Activated CD8-positive, alpha-beta T cell treated with anti-CD3 and anti-CD28 coated beads for 36 hours (primary cell): ENCODE data around the gene RBMS3. TPM values are rescaled to one million over a fixed set of nuclear protein-coding genes. Genes with fewer than 3 reads are reported as not detected.

Experiments used
- ATAC-seq: fragments of 200-7000 bp; cut with Tn5 transposase; one replicate; pipeline ENCODE4 v1.10.0; 2021; ENCODE audit warnings: mild to moderate bottlenecking, moderate library complexity
- CTCF ChIA-PET: fragments of 350-600 bp; sonication (Branson Sonifier 250); formaldehyde crosslinking; loops from one replicate; lab custom pipeline; 2021; ENCODE audit warnings: antibody characterized with exemption; lab: Charles Lee
- POLR2A ChIA-PET: fragments of 350-600 bp; sonication (Branson Sonifier 250); formaldehyde crosslinking; loops from one replicate; lab custom pipeline; 2021; ENCODE audit warnings: antibody characterized with exemption; lab: Charles Lee
- DNase-seq: peaks from one replicate; pipeline ENCODE4 v3.0.0-alpha.2; 2020
- H3K27ac Mint-ChIP-seq: one replicate; pipeline ENCODE4 v1.8.0; 2021; ENCODE audit warnings: mild to moderate bottlenecking, mixed read lengths
- H3K27me3 Mint-ChIP-seq: one replicate; pipeline ENCODE4 v1.8.0; 2021; ENCODE audit warnings: mixed read lengths
- H3K36me3 Mint-ChIP-seq: one replicate; pipeline ENCODE4 v1.8.0; 2021; ENCODE audit warnings: low read depth, mixed read lengths
- H3K4me1 Mint-ChIP-seq: one replicate; pipeline ENCODE4 v1.8.0; 2021; ENCODE audit warnings: low read depth, mixed read lengths
- H3K4me3 Mint-ChIP-seq: one replicate; pipeline ENCODE4 v1.8.0; 2021; ENCODE audit warnings: mild to moderate bottlenecking, moderate library complexity, mixed read lengths
- H3K9me3 Mint-ChIP-seq: one replicate; pipeline ENCODE4 v1.8.0; 2021; ENCODE audit warnings: mixed read lengths
- intact Hi-C: fragments of 100-400 bp; cut with micrococcal nuclease; formaldehyde crosslinking; loops from one replicate; pipeline ENCODE4 v1.10.0; 2022
- total RNA-seq, 2 experiments: library from RNA; stranded (reverse); gene quantifications; one replicate each; pipeline ENCODE4 v1.2.3, GENCODE V29; 2021
- TF ChIP-seq, protein P1 (sequence below): fragments of 200-600 bp; IDR thresholded peaks from one replicate; pipeline ENCODE4 v1.8.0; 2022; ENCODE audit warnings: antibody characterized with exemption, mild to moderate bottlenecking

The RBMS3 gene
- total RNA-seq, 2 experiments from 2014 or later, result 2.3 to 2.8 TPM

DNA sequence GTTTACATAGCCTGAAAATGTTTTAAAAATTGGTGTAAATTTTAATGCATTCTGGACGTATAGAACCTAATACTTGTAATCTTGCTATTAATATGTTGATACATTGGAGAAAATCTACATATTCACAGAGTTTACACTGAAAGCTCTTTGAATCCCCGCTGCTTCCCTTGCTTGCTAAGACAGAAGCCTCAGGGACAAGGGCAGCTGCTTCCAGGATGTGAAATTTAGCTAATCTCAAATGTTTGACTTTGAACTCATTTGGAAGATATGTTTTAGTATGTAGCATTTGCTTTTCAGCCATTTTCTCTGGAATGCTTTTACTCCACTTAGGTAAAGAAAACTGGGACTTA is 172.0 kb downstream of the RBMS3 start:
- no peaks in the 10 kb centered on the region for H3K4me1 Mint-ChIP-seq
- DNase-seq (no peak), ATAC-seq (no peak)
- TF ChIP-seq, protein P1, sequence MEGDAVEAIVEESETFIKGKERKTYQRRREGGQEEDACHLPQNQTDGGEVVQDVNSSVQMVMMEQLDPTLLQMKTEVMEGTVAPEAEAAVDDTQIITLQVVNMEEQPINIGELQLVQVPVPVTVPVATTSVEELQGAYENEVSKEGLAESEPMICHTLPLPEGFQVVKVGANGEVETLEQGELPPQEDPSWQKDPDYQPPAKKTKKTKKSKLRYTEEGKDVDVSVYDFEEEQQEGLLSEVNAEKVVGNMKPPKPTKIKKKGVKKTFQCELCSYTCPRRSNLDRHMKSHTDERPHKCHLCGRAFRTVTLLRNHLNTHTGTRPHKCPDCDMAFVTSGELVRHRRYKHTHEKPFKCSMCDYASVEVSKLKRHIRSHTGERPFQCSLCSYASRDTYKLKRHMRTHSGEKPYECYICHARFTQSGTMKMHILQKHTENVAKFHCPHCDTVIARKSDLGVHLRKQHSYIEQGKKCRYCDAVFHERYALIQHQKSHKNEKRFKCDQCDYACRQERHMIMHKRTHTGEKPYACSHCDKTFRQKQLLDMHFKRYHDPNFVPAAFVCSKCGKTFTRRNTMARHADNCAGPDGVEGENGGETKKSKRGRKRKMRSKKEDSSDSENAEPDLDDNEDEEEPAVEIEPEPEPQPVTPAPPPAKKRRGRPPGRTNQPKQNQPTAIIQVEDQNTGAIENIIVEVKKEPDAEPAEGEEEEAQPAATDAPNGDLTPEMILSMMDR, result no peak
- H3K4me3 Mint-ChIP-seq, result no peak overlapping the region
- H3K36me3 Mint-ChIP-seq, result no peaks in the 10 kb centered on the region
- POLR2A ChIA-PET, result interaction anchor here (1.0 kb wide), 1 partner anchor 9 kb away, joined by 3 read pairs; no protein-coding TSS in a partner anchor
- no peaks in the 10 kb centered on the region for H3K27me3 Mint-ChIP-seq
- CTCF ChIA-PET, result no interaction called here
- H3K27ac Mint-ChIP-seq, result no peak overlapping the region
- no peaks in the 10 kb centered on the region for H3K9me3 Mint-ChIP-seq
- intact Hi-C loops, result no loop called here

DNA sequence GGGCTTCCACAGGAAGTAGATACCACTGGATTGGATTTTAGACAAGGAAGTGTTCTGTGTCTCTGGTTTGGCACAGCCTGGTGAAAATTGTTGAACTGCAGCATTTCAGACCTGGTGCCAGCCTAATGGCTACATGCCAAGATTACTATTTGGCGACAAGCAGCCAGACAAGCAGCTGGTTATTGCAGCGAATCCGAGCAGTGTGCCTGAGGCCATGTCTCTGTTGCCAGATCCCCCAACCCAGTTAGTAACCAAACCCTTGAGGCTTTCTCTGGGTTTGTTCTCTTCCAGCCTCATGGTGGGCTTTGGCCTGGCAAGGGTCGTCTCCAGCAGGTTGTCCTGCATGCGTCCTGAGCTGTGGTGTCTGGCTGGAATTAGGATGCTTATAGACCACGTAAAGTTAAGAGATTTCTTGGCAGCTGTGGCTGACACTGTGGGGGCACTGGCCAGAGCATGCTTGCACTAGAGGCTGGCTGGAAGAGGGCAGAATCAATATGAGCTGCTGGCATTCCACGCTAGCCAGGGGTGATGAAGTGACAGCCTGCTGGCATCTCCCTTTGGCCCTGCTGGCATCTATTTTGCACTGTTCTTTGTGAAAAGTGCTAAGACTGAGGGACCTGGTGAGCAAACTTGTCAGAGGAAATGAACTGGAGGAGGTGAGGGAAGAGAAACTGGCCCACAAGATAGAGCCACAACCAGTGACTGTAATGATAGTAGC is 172.6 kb downstream of the RBMS3 start:
- H3K4me3 Mint-ChIP-seq, result no peak overlapping the region
- intact Hi-C loops, result no loop called here
- DNase-seq (no peak), ATAC-seq (no peak)
- TF ChIP-seq, protein P1, result no peak
- CTCF ChIA-PET, result no interaction called here
- H3K4me1 Mint-ChIP-seq, result no peaks in the 10 kb centered on the region
- no peak overlapping the region for H3K27ac Mint-ChIP-seq
- H3K36me3 Mint-ChIP-seq, result no peaks in the 10 kb centered on the region
- no peaks in the 10 kb centered on the region for H3K9me3 Mint-ChIP-seq
- POLR2A ChIA-PET, result interaction anchor here (0.7 to 1.0 kb wide), 2 partner anchors 8 to 11 kb away, joined by 3 read pairs; no protein-coding TSS in a partner anchor
- H3K27me3 Mint-ChIP-seq, result no peaks in the 10 kb centered on the region

- Mint-ChIP-seq H3K4me1 (no peaks in the 10 kb centered on the region), H3K4me3 (no peak overlapping the region), H3K9me3 (no peaks in the 10 kb centered on the region), H3K27ac (no peak overlapping the region), H3K36me3 (no peaks in the 10 kb centered on the region), H3K27me3 (no peaks in the 10 kb centered on the region)
- DNase-seq, result no peak
- POLR2A ChIA-PET, result interaction anchor here (0.7 kb wide), 1 partner anchor 12 kb away, joined by 3 read pairs; no protein-coding TSS in a partner anchor
- TF ChIP-seq, protein P1, result no peak
- intact Hi-C loops, result no loop called here
- CTCF ChIA-PET, result interaction anchor here (1.7 kb wide), 1 partner anchor 13 kb away, joined by 6 read pairs; no protein-coding TSS in a partner anchor
- ATAC-seq, result no peak
Measured at GRCh38 chr3:29454161-29454611, 173.3 kb downstream of the RBMS3 start.

DNA sequence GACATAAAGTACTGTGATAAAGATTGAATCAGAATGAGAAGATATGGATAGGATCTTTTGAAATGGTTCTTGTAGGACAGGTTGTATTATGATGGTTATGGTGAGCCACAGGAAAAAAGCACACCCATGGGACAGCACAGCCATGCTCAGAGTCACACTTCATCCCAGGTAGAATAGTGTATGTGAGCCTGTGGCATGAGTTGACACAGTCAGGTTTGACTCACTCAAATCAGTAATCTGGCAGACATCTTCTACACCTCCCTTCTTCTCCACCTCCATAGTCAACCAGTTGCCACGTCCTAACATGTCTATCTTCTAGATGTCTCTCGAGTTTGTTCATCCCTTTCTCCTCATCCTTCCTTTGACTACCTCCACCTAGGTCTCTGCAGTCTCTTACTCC is 176.0 kb downstream of the RBMS3 start:
- Mint-ChIP-seq H3K36me3 (no peaks in the 10 kb centered on the region), H3K4me1 (no peaks in the 10 kb centered on the region), H3K4me3 (no peak overlapping the region), H3K9me3 (no peaks in the 10 kb centered on the region), H3K27me3 (no peaks in the 10 kb centered on the region), H3K27ac (no peak overlapping the region)
- TF ChIP-seq, protein P1, result no peak
- no peak for ATAC-seq
- ChIA-PET POLR2A (no interaction called here), CTCF (no interaction called here)
- no peak for DNase-seq
- intact Hi-C loops, result no loop called here

DNA sequence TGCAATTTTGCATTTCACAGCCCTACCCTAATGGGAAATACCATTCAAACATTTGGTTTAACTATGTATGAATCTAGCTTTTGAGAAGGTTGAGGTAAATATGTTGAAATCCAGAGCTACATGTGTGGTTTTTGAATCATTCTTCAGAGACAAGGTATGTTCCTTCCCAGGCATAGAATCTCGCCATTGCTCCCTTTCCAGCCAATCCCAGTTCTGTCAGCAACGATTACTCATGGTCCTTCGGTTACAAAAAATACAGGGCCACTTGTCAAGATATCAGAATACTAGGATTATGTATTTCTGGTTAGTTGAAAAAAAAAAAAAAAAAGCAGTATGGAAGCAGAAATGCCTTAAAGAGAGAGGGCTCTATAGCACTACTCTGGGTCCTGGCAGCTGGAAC is 182.4 kb downstream of the RBMS3 start:
- ATAC-seq (no peak), DNase-seq (no peak)
- intact Hi-C loops, result no loop called here
- ChIA-PET CTCF (no interaction called here), POLR2A (no interaction called here)
- no peaks in the 10 kb centered on the region for H3K36me3 Mint-ChIP-seq
- no peaks in the 10 kb centered on the region for H3K4me1 Mint-ChIP-seq
- no peaks in the 10 kb centered on the region for H3K9me3 Mint-ChIP-seq
- TF ChIP-seq, protein P1, result no peak
- H3K4me3 Mint-ChIP-seq, result no peak overlapping the region
- H3K27ac Mint-ChIP-seq, result no peak overlapping the region
- H3K27me3 Mint-ChIP-seq, result no peaks in the 10 kb centered on the region
